ENCODE results near the gene AGK. TPM values are rescaled to one million over a fixed set of nuclear protein-coding genes. Genes with fewer than 3 reads are reported as not detected.

The AGK gene
- total and polyA plus RNA-seq, 2 of the 8 experiments (the other 6 are each of a cell fraction or from before 2014, with no cell fraction given): 25.8 to 34.0 TPM

GRCh38 chr7:141588912-141589311 is 37.7 kb downstream of the AGK start (continued):
- TF ChIP-seq CBX8 (IDR thresholded peaks at IDR 0.05; ENCODE audit: borderline replicate concordance, low read depth, low read length): no peak
- no peak for TF ChIP-seq CHD2 (IDR thresholded peaks at IDR 0.05; ENCODE audit: low read length)
- TF ChIP-seq KDM5A (IDR thresholded peaks at IDR 0.05; ENCODE audit: low read length): no peak
- TF ChIP-seq RFX5 (IDR thresholded peaks at IDR 0.05; ENCODE audit: borderline replicate concordance, low read depth, low read length): no peak
